ENCODE measurements around the gene NAALADL1.

DNA sequence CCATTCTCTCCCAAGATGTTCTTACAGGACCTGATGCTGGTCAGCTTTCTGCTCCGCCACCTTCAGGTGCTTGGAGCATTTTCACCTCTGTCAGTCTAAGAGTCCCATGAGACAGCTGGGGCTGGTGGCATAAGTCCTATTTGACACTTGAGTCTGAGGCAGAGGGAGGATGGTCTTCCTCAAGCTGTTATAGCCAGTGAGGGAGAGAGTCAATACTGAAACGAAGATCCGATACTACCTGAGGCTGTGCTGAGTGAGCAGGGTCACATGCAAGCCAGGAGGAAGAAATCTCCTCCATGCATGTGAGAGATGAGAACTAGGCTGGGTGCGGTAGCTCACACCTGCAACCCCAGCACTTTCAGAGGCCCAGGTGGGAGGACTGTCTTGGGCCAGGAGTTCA, 31.3 kb upstream of the NAALADL1 start:
- TF ChIP-seq POLR2A (IDR thresholded peaks at IDR 0.05; ENCODE audit: low read depth, low read length), result no peak
- no peak for TF ChIP-seq POLR2AphosphoS5 (IDR thresholded peaks at IDR 0.05; ENCODE audit: low read depth, low read length)
- no peak for TF ChIP-seq TAF1 (IDR thresholded peaks at IDR 0.05; ENCODE audit: borderline replicate concordance, low read depth, low read length)
